ENCODE results near the gene ELANE.

GRCh38 chr19:850979-851335 lies 1.1 kb upstream of the ELANE start:
- no peak for TF ChIP-seq CTCF (conservative IDR thresholded peaks at IDR 0.05; ENCODE audit: low read length)
- TF ChIP-seq EZH2phosphoT487 (IDR thresholded peaks at IDR 0.05; ENCODE audit: borderline replicate concordance): no peak
